OCI-LY3 (cell line): ENCODE results near the gene NANS.
"Not testable (repeated sequence)": the region's sequence is repeated elsewhere in the genome, so short reads cannot be mapped to it uniquely, and the experiment has no call there.

Experiments
- H2AFZ ChIP-seq: fragments of 200-600, 300-600 bp; shearing (Covaris generic); 2 replicates; pipeline ENCODE4 v1.6.0; 2014; ENCODE audit warnings: antibody characterized with exemption, low read depth, low read length
- H3K27ac ChIP-seq: fragments of 200-600, 300-600 bp; sonication (generic); 2 replicates; pipeline ENCODE4 v1.5.1; 2014; ENCODE audit warnings: mild to moderate bottlenecking, low read length, moderate library complexity, mixed read lengths
- H3K27me3 ChIP-seq: fragments of 200-600, 300-600 bp; sonication (generic); 2 replicates; pipeline ENCODE4 v1.6.1; 2014; ENCODE audit warnings: low read depth, low read length, mixed read lengths
- H3K36me3 ChIP-seq: fragments of 200-600, 300-600 bp; sonication (generic); replicated peaks from 2 replicates; pipeline ENCODE3; 2014; ENCODE audit warnings: low read depth, low read length, mixed read lengths
- H3K4me1 ChIP-seq: fragments of 300-600, 200-600 bp; sonication (generic); 2 replicates; pipeline ENCODE4 v1.6.1; 2014; ENCODE audit warnings: low read length, mixed read lengths
- H3K4me2 ChIP-seq: fragments of 200-600, 300-600 bp; sonication (generic); 2 replicates; pipeline ENCODE4 v1.6.1; 2014; ENCODE audit warnings: low read length, mixed read lengths
- H3K4me3 ChIP-seq: fragments of 300-600, 200-600 bp; sonication (generic); 2 replicates; pipeline ENCODE4 v1.5.1; 2014; ENCODE audit warnings: antibody characterized with exemption, mild to moderate bottlenecking, low read length, moderate library complexity
- H3K79me2 ChIP-seq: fragments of 300-600, 200-600 bp; shearing (Covaris generic); 2 replicates; pipeline ENCODE4 v1.6.1; 2014; ENCODE audit warnings: mild to moderate bottlenecking, low read length, mixed read lengths
- H3K9ac ChIP-seq: fragments of 300-600, 200-600 bp; shearing (Covaris generic); 2 replicates; pipeline ENCODE4 v1.6.0; 2014; ENCODE audit warnings: mild to moderate bottlenecking, low read length, moderate library complexity
- H3K9me3 ChIP-seq: fragments of 200-600, 300-600 bp; shearing (Covaris generic); 2 replicates; pipeline ENCODE4 v1.6.1; 2014; ENCODE audit warnings: low read length, mixed read lengths; ENCODE audit not compliant: insufficient read depth
- H4K20me1 ChIP-seq: fragments of 200-600, 300-600 bp; sonication (generic); 2 replicates; pipeline ENCODE4 v1.6.1; 2016; ENCODE audit warnings: low read length, mixed read lengths; ENCODE audit not compliant: insufficient read depth
- EZH2phosphoT487 ChIP-seq: fragments of 200-600 bp; shearing (Covaris generic); IDR thresholded peaks from 2 replicates; pipeline ENCODE4 v1.6.1; 2018; ENCODE audit warnings: antibody characterized with exemption, mixed run types, low read depth
- TF ChIP-seq, protein P1 (sequence below): fragments of 200-600, 300-600 bp; sonication (generic); IDR thresholded peaks from 2 replicates; pipeline ENCODE4 v1.5.1; 2014; ENCODE audit warnings: antibody characterized with exemption, low read length, low read depth

The NANS gene

DNA sequence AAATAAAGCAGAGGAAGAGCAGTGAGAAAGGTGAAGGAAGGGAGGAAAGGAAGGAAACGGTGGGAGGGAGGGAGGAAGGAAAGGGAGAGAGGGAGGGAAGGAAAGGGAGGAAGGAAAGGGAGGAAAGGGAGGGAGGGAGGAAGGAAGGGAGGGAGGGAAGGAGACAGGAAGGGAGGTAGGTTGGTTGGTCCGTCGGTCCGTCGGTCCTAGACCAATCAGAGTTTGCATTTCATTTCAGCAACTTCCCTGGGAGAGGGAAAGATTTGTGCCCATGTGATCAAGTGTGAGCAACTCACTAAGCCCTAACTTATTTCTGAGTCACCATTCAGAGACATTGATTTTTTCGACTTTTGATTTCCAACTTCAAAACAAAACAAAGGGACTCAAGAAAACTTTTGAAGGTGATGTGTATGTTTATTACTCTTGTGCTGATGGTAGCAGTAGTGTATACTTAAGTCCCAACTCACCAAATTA lies 18.8 kb downstream of the NANS start:
- Histone ChIP-seq H2AFZ (no peak overlapping the region), H3K9ac (no peak overlapping the region), H3K4me2 (no peak overlapping the region), H4K20me1 (peaks cover 8% of the 10 kb centered on the region; the same call in 1 of the 2 replicates), H3K4me1 (no peaks in the 10 kb centered on the region; the same call in 1 of the 2 replicates), H3K9me3 (no peaks in the 10 kb centered on the region), H3K4me3 (no peak overlapping the region), H3K27ac (no peak overlapping the region), H3K79me2 (0 out of 2 replicates have a peak, but pooled peaks cover 3% of the 10 kb centered on the region), H3K27me3 (no peaks in the 10 kb centered on the region), H3K36me3 (peaks cover 16% of the 10 kb centered on the region)
- TF ChIP-seq EZH2phosphoT487: no peak
- TF ChIP-seq, protein P1, sequence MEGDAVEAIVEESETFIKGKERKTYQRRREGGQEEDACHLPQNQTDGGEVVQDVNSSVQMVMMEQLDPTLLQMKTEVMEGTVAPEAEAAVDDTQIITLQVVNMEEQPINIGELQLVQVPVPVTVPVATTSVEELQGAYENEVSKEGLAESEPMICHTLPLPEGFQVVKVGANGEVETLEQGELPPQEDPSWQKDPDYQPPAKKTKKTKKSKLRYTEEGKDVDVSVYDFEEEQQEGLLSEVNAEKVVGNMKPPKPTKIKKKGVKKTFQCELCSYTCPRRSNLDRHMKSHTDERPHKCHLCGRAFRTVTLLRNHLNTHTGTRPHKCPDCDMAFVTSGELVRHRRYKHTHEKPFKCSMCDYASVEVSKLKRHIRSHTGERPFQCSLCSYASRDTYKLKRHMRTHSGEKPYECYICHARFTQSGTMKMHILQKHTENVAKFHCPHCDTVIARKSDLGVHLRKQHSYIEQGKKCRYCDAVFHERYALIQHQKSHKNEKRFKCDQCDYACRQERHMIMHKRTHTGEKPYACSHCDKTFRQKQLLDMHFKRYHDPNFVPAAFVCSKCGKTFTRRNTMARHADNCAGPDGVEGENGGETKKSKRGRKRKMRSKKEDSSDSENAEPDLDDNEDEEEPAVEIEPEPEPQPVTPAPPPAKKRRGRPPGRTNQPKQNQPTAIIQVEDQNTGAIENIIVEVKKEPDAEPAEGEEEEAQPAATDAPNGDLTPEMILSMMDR: no peak

DNA sequence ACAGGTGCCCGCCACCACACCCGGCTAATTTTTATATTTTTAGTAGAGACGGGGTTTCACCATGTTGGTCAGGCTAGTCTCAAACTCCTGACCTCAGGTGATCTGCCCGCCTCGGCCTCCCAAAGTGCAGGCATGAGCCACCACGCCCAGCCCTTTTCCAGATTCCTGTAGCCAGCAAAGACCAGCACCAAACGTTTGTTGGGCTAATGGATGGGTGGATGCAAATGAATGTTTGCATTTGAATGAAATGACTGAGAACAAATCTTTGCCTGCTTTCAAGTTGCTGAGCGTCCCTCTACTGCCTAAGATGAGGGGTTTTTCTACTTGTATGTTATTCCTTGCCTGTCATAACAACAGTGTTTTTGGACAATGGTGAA lies 20.0 kb downstream of the NANS start:
- H3K79me2 ChIP-seq, H4K20me1 ChIP-seq, H3K4me1 ChIP-seq, H3K9me3 ChIP-seq, H3K9ac ChIP-seq, H2AFZ ChIP-seq, H3K4me3 ChIP-seq, H3K27me3 ChIP-seq, H3K27ac ChIP-seq, H3K4me2 ChIP-seq: not testable (repeated sequence)
- peaks cover 26% of the 10 kb centered on the region for H3K36me3 ChIP-seq

DNA sequence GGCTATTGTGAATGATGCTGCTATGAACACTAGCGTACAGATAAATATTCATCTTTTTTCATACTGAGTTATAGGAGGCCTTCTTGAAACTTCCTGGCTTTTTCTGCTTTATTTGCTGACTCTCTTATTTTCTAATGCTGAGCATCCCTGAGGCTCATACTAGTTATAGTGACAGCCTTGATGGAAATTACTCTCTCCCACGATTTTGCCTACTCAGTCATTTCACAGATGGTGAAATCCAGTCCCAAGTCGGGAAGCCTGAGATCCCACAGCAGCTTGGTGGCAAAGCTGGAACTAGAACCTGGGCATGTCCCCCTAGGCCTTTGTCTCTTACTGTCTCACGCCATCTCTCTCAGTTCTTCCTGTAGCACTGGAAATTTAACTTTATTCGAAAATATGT lies 22.4 kb downstream of the NANS start:
- H3K4me3 ChIP-seq: no peak overlapping the region
- no peak overlapping the region for H3K4me2 ChIP-seq
- no peaks in the 10 kb centered on the region for H3K27me3 ChIP-seq
- no peaks in the 10 kb centered on the region for H3K9me3 ChIP-seq
- H3K4me1 ChIP-seq: no peaks in the 10 kb centered on the region; the same call in 1 of the 2 replicates
- H3K79me2 ChIP-seq: 0 out of 2 replicates have a peak, but pooled peaks cover 3% of the 10 kb centered on the region
- TF ChIP-seq EZH2phosphoT487: no peak
- TF ChIP-seq, protein P1: no peak
- H3K36me3 ChIP-seq: peaks cover 36% of the 10 kb centered on the region
- no peak overlapping the region for H3K9ac ChIP-seq
- H4K20me1 ChIP-seq: peaks cover 4% of the 10 kb centered on the region; the same call in 1 of the 2 replicates
- H2AFZ ChIP-seq: no peak overlapping the region
- no peak overlapping the region for H3K27ac ChIP-seq

DNA sequence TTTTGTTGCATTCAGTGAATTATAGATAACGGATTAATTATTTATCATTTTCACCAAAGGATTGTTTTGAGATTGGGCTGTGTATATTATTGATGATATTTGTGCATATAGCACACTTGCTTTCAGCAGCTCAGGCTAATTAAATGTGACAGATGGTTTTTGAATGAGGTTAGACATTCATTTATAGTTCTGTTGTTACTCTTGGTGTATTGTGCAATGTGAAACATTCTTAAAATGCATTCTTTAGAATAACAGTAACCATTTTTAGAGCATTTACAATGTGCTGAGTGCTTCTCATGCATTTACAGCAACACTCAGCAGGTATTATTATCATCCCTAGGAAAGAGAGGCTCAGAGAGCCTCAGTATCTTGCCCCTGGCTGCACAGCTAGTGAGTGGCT lies 23.8 kb downstream of the NANS start:
- H3K27ac ChIP-seq: no peak overlapping the region

More for the DNA sequence above, 23.8 kb downstream of the NANS start:
- Histone ChIP-seq H3K27me3 (no peaks in the 10 kb centered on the region), H2AFZ (no peak overlapping the region), H3K36me3 (peaks cover 42% of the 10 kb centered on the region), H3K79me2 (no peaks in the 10 kb centered on the region), H3K9me3 (no peaks in the 10 kb centered on the region), H3K4me3 (no peak overlapping the region), H3K9ac (no peak overlapping the region), H3K4me2 (no peak overlapping the region), H3K4me1 (no peaks in the 10 kb centered on the region), H4K20me1 (no peaks in the 10 kb centered on the region)
- TF ChIP-seq, protein P1: no peak
- TF ChIP-seq EZH2phosphoT487: no peak
